Testis (tissue), 2 donors: ENCODE measurements around the gene EIF4EBP3.

Experiments used
- CTCF ChIP-seq, 3 experiments: fragments of 450-650 bp in 2 of 3; fragments of 200-600 bp in 1 of 3; sonication (generic) in 1 of 3; IDR thresholded peaks; one replicate each; pipeline ENCODE4 v1.5.1; 2016 to 2019; ENCODE audit warnings: antibody characterized with exemption in 3 of 3, mild to moderate bottlenecking in 2 of 3, moderate library complexity in 1 of 3
- POLR2A ChIP-seq: fragments of 450-650 bp; IDR thresholded peaks from one replicate; pipeline ENCODE4 v1.6.1; 2017; ENCODE audit warnings: antibody characterized with exemption, mild to moderate bottlenecking, moderate library complexity

- no peak for TF ChIP-seq CTCF (IDR thresholded peaks at IDR 0.05)
- no peak for TF ChIP-seq POLR2A
These were observed 10.5 kb downstream of the EIF4EBP3 start for GRCh38 chr5:140557965-140558364.
